ENCODE results near the gene DUOXA1.
A peak's percentile ranks its signal among the peaks of the same experiment; 100 is the strongest.
"Not testable (repeated sequence)": the region's sequence is repeated elsewhere in the genome, so short reads cannot be mapped to it uniquely, and the experiment has no call there.

The DUOXA1 gene

DNA sequence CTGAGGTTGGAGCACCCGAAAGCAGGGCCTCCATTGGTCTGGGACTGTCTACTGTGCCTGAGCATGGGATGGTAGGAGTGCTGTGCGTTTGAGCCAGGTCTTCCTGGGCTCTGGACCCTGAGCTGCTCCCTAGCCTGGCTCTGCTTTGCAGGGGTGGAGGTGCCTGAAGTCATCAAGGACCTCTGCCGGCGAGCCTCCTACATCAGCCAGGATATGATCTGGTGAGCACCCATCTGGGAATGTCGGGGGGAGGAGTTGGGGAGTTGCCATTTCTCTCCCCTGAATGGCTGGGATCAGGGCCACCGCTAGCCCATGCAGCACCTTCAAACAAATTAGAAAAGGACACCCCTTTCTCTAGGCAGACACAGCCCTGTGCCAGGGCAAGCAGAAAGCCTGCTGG lies 20.8 kb upstream of the DUOXA1 start:
- DNase-seq, result no peak

DNA sequence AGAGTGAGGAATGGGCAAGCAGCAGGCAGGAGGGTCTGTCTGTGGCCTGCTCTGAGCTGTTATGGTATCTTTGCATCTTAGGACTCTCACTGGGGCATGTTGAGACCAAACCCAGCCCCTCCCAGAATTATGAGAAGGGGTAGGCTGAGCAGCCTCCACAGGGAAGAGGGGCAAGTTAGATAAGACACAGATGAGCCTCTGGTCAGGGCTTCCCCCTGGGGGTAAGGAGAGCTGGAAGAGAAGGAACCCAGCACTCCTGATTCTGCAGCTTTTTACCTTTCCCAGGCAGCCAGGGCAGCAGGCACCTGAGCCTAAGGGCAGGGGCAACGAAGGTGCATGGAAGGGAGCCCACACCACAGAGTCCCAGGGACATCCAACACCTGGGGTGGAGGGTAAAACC lies 19.4 kb upstream of the DUOXA1 start:
- no peak for DNase-seq

DNA sequence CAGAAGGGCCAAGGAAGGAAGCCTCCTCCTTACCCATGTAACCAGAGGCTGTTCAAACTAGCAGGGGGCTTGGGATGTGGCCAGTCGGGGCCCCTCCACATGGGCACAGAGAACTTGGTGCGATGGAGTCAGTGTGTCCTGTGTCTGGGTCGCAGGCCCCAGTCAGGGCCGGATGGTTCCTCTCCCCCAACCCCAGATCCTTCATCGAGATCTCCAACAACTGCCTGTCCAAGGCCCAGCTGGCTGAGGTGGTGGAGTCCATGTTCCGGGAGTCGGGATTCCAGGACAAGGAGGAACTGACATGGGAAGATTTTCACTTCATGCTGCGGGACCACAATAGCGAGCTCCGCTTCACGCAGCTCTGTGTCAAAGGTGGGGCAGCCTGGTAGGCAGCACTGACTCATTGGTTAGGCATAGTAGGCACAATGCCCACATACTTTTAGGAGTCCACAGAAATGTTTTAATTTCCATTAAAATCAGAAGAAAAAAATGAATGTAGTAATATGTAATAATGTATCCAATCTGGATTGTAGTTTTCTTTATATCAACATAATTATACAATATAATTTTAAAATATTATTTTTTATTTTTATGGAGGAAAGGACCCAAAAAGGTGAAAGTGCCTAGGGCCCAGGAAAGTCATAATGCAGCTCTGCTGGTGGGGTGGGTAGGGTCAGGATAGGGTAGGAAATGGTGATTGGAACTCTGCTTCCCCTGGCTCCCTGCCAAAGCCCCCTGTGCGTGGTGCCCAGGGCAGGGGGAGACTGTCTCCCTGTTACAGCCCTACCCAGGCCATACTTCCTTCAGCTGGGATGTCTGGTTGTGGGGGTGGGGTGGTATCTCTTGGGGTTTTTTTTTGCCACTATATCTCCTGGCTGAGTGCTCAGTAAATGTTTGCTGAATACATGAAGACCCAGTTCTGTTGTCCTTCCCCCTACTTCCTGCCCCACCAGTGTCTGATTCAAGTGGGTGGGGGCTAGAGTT lies 18.7 kb upstream of the DUOXA1 start:
- DNase-seq, result no peak

GRCh38 chr15:45147606-45148005 lies 17.9 kb upstream of the DUOXA1 start:
- DNase-seq, result no peak

- DNase-seq, result no peak
These were observed 16.7 kb upstream of the DUOXA1 start for GRCh38 chr15:45146405-45146804.

GRCh38 chr15:45144775-45145174 lies 15.1 kb upstream of the DUOXA1 start:
- DNase-seq, result no peak

GRCh38 chr15:45143946-45144345 lies 14.3 kb upstream of the DUOXA1 start:
- no peak for DNase-seq

- no peak for DNase-seq
These were observed 13.4 kb upstream of the DUOXA1 start for GRCh38 chr15:45143056-45143455.

DNA sequence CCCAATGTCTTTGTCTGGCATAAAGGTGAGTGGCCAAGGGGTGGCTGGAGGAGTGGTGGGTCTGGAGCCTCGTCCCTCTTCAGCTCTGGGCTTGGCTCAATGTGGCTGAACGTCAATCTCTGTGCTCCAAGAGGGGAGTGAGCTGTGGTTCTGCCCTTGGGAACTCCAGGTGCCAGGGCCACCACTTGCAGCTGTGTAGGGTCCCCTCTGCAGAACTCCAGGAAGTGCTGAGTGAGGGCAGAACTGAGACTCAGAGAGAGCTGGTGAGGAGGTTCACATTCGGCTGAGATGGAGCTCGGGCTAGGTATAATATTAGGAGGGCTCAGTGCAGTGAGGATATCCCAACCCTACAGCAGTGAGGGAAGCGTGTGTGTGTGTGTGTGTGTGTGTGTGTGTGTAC lies 11.7 kb upstream of the DUOXA1 start:
- DNase-seq, result no peak

DNA sequence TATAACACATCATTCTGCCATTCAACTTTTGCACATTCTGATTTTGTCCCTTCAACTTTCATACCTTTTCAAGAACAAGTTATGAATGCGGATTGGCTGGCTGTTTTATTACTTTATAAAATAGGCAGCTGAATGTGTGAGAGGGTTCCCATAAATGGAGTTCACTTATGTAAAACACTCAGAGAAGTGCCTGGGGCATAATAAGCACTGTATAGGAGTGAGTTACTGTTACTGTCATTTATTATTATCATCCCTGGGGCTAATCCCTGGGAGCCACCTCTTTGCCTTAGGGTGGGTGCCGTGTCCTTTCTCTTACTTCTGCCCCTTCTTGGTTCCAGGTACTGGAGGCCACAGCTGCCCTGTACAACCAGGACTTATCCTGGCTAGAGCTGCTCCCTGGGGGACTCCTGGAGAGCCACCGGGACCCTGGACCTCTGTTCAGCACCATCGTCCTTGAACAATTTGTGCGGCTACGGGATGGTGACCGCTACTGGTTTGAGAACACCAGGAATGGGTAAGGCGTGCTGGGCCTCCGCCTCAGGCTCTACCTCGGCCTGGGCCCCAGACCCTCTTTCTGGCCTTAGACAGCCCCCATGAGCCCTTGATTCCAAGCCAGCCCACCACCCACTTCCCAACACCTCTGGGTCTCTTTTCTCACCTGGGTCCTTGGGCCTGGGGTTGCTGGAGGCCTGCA lies 11.0 kb upstream of the DUOXA1 start:
- DNase-seq, result no peak

DNA sequence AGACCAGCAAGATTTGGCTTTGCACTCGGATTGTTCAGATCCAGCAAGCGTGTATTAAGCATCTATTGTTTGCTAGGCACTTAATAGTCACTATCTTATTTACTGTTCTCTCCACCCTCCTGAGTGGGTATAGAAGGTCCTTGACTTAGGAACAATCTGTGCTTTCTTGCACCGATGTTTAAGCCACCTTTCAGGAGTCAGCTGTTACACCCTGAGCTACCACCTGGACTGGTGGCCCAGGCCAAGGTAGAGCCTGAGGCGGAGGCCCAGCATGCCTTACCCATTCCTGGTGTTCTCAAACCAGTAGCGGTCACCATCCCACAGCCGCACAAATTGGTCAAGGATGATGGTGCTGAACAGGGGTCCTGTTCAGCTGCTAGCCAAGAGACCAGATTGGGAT lies 10.1 kb upstream of the DUOXA1 start:
- peak; percentile 56 for DNase-seq

DNA sequence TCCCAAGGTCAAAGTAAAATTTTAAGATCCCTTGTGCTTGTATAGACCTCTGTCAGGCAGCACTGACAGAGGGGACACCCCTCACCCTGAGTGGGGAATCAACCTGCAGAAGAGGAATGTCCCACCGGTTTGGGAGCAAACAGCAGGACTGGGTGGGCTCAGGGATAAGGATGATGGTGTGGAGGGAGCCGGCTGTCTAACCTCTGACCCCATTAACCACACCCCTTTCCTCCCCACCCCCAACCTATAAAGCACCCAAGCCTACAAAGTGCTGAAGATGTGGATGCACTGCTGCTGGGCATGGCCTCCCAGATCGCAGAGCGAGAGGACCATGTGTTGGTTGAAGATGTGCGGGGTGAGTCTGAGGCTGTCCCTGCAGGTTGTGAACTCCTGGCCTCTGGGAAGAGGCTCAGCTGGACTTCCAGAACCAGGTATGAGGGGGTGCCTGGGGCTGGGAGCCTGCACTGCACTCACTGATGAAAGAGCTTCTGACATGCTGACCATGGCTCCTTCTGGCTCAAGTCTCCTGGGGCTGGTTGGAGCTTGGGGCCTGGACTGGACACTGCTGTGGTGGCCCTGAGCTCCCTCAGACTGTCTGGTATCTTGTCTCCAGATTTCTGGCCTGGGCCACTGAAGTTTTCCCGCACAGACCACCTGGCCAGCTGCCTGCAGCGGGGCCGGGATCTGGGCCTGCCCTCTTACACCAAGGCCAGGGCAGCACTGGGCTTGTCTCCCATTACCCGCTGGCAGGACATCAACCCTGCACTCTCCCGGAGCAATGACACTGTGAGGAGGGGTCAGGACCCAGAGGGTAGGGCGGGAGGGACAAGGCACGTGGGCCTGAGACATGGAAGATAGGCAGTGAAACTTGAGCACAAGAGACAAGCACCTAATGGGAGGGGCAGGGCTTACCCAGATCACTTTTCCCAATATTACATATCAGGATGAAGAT lies 9.4 kb upstream of the DUOXA1 start:
- DNase-seq, result no peak

DNA sequence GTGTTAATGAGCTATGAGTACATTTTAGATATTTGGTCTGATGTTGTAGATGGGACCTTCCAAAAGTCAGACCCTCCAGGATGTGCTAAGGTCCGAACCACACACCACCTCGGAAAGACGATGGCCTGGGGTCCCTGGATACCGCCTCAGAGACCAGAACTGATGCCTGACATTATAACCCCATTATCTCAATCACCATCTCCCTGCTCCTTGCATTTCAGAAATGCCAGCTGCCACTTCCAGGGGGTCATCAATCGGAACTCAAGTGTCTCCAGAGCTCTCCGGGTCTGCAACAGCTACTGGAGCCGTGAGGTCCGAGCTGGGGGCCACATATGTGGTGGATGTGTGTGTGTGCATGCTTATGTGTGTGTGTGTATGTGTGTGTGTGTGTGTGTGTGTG lies 8.0 kb upstream of the DUOXA1 start:
- no peak for DNase-seq

GRCh38 chr15:45136378-45136764 lies 6.7 kb upstream of the DUOXA1 start:
- DNase-seq, result no peak

- not testable (repeated sequence) for DNase-seq
These were observed 6.2 kb upstream of the DUOXA1 start for GRCh38 chr15:45135705-45136377.

GRCh38 chr15:45134682-45135604 lies 5.3 kb upstream of the DUOXA1 start:
- DNase-seq, result no peak

DNA sequence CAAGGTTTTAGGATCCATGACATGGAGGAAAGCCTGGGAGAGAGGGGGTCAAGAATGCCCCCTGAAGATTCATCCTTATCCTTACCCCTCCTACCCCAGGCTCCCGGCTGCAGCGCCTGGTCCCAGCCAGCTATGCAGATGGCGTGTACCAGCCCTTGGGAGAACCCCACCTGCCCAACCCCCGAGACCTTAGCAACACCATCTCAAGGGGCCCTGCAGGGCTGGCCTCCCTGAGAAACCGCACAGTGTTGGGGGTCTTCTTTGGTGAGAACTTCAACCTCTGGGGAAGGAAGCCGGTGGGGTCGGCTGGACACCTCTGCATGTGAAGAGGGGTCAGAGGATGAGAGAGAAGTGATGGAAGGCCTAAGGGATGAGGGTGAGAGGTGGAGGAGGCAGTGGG lies 4.4 kb upstream of the DUOXA1 start:
- no peak for DNase-seq

DNA sequence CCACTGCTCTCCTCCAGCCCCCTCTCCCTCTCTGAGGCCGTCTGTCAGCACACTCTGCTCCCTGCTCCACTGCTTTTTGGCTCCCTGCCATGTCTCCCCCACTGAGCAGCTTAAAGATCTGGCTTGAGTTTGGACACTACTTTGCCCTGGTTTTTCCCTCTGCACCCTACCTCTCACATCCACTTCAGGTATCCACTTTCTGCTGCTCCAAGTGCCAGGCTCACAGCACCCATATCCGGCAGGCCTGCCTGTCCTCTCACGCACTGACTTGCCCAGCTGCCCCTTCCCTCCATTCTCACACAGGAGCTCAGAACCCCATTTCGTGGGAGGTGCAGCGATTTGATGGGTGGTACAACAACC lies 3.9 kb upstream of the DUOXA1 start:
- peak; percentile 73 for DNase-seq

GRCh38 chr15:45132844-45133560 lies 3.3 kb upstream of the DUOXA1 start:
- DNase-seq, result no peak

DNA sequence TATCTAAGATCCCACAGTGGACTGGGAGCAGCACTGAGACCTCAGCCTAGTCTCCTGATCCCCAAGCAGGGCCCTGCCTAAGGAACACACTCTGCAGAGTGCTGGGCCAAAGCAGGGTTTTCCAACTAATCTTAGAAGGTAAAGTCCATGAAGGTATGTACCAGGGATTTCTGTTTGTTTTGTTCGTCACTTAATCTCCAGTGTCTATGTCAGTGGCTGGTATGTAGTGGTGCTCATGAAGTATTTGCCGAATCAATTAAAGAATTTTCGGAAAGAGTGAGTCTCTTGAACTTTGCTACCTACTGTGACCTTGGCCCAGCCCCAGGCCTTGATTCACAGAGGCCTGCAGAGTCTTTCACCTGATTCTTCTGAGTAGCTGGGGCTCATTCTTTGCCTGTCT lies 1.8 kb upstream of the DUOXA1 start:
- DNase-seq, result no peak
